H1 (cell line): ENCODE results near the gene TMC3. TPM values are rescaled to one million over a fixed set of nuclear protein-coding genes. Genes with fewer than 3 reads are reported as not detected.

Source experiments
- CBX5 ChIP-seq: fragments of 300-800, 300-1000 bp; sonication (generic); IDR thresholded peaks from 2 replicates; pipeline ENCODE4 v1.7.1; 2016; ENCODE audit warnings: antibody characterized with exemption, low read length, low read depth
- CBX8 ChIP-seq: fragments of 300-800, 300-1000 bp; sonication (generic); IDR thresholded peaks from 2 replicates; pipeline ENCODE4 v1.7.1; 2016; ENCODE audit warnings: low read depth, low read length, borderline replicate concordance
- HDAC6 ChIP-seq: IDR thresholded peaks from one replicate; pipeline ENCODE4 v1.7.1; 2012; ENCODE audit warnings: low read depth, mild to moderate bottlenecking, inconsistent platforms, low read length, moderate library complexity
- RBBP5 ChIP-seq: IDR thresholded peaks from 2 replicates; pipeline ENCODE4 v1.7.1; 2012; ENCODE audit warnings: low read depth, mild to moderate bottlenecking, inconsistent platforms, low read length, moderate library complexity, borderline replicate concordance
- RNF2 ChIP-seq: fragments of 200-900, 300-1000 bp; sonication (generic); IDR thresholded peaks from 2 replicates; pipeline ENCODE4 v1.7.1; 2016; ENCODE audit warnings: borderline replicate concordance, low read depth, mild to moderate bottlenecking, antibody characterized with exemption, low read length; ENCODE audit not compliant: poor library complexity, severe bottlenecking; ENCODE audit errors: missing control alignments
- TCF12 ChIP-seq: IDR thresholded peaks from 2 replicates; pipeline ENCODE4 v1.6.1; 2011; ENCODE audit warnings: low read depth, mild to moderate bottlenecking, low read length
- USF2 ChIP-seq: IDR thresholded peaks from 2 replicates; pipeline ENCODE4 v1.6.1; 2011; ENCODE audit warnings: low read length, improper control_type of control experiment
- YY1 ChIP-seq: IDR thresholded peaks from 2 replicates; pipeline ENCODE4 v1.6.1; 2011; ENCODE audit warnings: low read depth, mild to moderate bottlenecking, low read length
- polyA plus RNA-seq, 7 experiments: library from polyadenylated mRNA; depleted of rRNA in 3 of 7; stranded (reverse) in 5 of 7; unstranded in 2 of 7; fragments of >200 nt in 5 of 7; fragments of 200-250 nt in 2 of 7; gene quantifications; 1 replicate in 5 of 7; 2 replicates in 1 of 7; 4 replicates in 1 of 7; pipeline versions ENCODE4 v1.2.1 to v1.2.3, GENCODE V29; 2011 to 2013; ENCODE audit warnings: missing spikeins in 2 of 7, mixed read lengths in 2 of 7
- total RNA-seq: library from RNA; stranded (reverse); fragmentation: NEBNext Ultra II Directional; extraction: Animal tissue kit (Norgen Biotek cat#: 25700); gene quantifications from 2 replicates; pipeline ENCODE4 v1.2.1, GENCODE V29; 2021
- TF ChIP-seq, protein P1 (sequence below): fragments of 300-600 bp; sonication (generic); IDR thresholded peaks from 2 replicates; pipeline ENCODE4 v1.7.1; 2012; ENCODE audit warnings: low read length, moderate library complexity, mild to moderate bottlenecking, inconsistent platforms; ENCODE audit not compliant: insufficient replicate concordance
- TF ChIP-seq, protein P2 (sequence below): IDR thresholded peaks from 2 replicates; pipeline ENCODE4 v1.6.1; 2012; ENCODE audit warnings: inconsistent platforms

The TMC3 gene
- total and polyA plus RNA-seq, 2 of the 8 experiments (the other 6 are each of a cell fraction or from before 2014, with no cell fraction given), result not detected

DNA sequence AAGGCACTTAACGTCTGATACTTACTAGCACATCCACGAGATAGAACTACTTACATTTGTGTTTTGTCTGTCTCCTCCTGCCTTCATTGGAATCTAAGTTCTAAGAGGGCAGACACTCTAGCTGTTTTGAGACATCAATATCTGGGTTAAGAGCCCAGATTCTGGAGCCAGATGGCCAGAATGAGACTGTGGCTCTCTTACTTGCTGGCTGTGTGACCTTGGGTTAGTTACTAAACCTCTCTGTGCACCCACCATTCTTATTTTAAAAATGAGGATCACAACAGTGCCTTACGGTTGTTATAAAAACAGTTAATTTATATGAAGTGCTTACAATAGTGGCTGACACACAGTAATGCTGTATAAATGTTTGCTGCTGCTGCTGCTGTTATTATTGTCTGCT lies 57.7 kb downstream of the TMC3 start (continued):
- TF ChIP-seq, protein P1, sequence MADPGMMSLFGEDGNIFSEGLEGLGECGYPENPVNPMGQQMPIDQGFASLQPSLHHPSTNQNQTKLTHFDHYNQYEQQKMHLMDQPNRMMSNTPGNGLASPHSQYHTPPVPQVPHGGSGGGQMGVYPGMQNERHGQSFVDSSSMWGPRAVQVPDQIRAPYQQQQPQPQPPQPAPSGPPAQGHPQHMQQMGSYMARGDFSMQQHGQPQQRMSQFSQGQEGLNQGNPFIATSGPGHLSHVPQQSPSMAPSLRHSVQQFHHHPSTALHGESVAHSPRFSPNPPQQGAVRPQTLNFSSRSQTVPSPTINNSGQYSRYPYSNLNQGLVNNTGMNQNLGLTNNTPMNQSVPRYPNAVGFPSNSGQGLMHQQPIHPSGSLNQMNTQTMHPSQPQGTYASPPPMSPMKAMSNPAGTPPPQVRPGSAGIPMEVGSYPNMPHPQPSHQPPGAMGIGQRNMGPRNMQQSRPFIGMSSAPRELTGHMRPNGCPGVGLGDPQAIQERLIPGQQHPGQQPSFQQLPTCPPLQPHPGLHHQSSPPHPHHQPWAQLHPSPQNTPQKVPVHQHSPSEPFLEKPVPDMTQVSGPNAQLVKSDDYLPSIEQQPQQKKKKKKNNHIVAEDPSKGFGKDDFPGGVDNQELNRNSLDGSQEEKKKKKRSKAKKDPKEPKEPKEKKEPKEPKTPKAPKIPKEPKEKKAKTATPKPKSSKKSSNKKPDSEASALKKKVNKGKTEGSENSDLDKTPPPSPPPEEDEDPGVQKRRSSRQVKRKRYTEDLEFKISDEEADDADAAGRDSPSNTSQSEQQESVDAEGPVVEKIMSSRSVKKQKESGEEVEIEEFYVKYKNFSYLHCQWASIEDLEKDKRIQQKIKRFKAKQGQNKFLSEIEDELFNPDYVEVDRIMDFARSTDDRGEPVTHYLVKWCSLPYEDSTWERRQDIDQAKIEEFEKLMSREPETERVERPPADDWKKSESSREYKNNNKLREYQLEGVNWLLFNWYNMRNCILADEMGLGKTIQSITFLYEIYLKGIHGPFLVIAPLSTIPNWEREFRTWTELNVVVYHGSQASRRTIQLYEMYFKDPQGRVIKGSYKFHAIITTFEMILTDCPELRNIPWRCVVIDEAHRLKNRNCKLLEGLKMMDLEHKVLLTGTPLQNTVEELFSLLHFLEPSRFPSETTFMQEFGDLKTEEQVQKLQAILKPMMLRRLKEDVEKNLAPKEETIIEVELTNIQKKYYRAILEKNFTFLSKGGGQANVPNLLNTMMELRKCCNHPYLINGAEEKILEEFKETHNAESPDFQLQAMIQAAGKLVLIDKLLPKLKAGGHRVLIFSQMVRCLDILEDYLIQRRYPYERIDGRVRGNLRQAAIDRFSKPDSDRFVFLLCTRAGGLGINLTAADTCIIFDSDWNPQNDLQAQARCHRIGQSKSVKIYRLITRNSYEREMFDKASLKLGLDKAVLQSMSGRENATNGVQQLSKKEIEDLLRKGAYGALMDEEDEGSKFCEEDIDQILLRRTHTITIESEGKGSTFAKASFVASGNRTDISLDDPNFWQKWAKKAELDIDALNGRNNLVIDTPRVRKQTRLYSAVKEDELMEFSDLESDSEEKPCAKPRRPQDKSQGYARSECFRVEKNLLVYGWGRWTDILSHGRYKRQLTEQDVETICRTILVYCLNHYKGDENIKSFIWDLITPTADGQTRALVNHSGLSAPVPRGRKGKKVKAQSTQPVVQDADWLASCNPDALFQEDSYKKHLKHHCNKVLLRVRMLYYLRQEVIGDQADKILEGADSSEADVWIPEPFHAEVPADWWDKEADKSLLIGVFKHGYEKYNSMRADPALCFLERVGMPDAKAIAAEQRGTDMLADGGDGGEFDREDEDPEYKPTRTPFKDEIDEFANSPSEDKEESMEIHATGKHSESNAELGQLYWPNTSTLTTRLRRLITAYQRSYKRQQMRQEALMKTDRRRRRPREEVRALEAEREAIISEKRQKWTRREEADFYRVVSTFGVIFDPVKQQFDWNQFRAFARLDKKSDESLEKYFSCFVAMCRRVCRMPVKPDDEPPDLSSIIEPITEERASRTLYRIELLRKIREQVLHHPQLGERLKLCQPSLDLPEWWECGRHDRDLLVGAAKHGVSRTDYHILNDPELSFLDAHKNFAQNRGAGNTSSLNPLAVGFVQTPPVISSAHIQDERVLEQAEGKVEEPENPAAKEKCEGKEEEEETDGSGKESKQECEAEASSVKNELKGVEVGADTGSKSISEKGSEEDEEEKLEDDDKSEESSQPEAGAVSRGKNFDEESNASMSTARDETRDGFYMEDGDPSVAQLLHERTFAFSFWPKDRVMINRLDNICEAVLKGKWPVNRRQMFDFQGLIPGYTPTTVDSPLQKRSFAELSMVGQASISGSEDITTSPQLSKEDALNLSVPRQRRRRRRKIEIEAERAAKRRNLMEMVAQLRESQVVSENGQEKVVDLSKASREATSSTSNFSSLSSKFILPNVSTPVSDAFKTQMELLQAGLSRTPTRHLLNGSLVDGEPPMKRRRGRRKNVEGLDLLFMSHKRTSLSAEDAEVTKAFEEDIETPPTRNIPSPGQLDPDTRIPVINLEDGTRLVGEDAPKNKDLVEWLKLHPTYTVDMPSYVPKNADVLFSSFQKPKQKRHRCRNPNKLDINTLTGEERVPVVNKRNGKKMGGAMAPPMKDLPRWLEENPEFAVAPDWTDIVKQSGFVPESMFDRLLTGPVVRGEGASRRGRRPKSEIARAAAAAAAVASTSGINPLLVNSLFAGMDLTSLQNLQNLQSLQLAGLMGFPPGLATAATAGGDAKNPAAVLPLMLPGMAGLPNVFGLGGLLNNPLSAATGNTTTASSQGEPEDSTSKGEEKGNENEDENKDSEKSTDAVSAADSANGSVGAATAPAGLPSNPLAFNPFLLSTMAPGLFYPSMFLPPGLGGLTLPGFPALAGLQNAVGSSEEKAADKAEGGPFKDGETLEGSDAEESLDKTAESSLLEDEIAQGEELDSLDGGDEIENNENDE, result no peak
- TF ChIP-seq HDAC6, result no peak
- TF ChIP-seq, protein P2, sequence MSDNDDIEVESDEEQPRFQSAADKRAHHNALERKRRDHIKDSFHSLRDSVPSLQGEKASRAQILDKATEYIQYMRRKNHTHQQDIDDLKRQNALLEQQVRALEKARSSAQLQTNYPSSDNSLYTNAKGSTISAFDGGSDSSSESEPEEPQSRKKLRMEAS, result no peak
- no peak for TF ChIP-seq TCF12
- TF ChIP-seq RBBP5, result no peak
- no peak for TF ChIP-seq YY1
- no peak for TF ChIP-seq RNF2
- no peak for TF ChIP-seq CBX8
- no peak for TF ChIP-seq USF2
- TF ChIP-seq CBX5, result no peak
